Activated effector memory CD4-positive, alpha-beta T cell treated with anti-CD3 and anti-CD28 coated beads, Interleukin-2, amount 50 U/mL, for 16 hours (primary cell): ENCODE data around the gene SLCO2A1.

ENCODE experiments used
- DNase-seq: peaks from one replicate; pipeline ENCODE4 v3.0.0-alpha.2; 2020

SLCO2A1 gene

GRCh38 chr3:134033315-134033996 lies 3.7 kb upstream of the SLCO2A1 start:
- DNase-seq = no peak

DNA sequence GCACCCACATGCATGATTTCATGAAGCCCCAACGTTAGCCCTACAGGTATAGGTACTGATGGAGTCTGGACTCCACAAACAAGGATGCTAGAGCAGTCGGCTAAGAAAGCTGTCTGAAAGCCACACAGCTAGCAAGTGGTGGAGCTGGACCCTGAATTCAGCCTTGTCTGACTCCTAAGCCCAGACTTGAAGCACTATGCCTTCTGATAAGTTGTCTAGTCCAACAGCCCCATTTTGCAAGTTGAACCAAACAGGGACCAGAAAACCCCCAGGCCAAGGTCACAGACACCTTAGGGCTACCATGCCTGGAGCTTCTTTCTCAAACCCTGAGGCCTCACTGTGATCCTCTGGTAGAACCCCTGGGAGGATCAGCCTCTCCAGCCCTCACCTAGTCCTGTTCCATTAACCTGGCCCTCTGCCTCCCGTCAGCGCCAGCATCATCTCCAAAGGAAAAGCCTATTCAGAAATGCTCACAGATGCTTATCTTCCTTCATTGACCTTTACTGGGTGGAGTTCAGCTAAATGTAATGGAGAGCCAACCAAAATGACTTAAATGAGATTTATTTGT lies 1.7 kb upstream of the SLCO2A1 start:
- no peak for DNase-seq

- DNase-seq = no peak
These were observed 938 bp upstream of the SLCO2A1 start for GRCh38 chr3:134030379-134031347.

- no peak for DNase-seq
These were observed 430 bp downstream of the SLCO2A1 start for GRCh38 chr3:134029256-134029733.

DNA sequence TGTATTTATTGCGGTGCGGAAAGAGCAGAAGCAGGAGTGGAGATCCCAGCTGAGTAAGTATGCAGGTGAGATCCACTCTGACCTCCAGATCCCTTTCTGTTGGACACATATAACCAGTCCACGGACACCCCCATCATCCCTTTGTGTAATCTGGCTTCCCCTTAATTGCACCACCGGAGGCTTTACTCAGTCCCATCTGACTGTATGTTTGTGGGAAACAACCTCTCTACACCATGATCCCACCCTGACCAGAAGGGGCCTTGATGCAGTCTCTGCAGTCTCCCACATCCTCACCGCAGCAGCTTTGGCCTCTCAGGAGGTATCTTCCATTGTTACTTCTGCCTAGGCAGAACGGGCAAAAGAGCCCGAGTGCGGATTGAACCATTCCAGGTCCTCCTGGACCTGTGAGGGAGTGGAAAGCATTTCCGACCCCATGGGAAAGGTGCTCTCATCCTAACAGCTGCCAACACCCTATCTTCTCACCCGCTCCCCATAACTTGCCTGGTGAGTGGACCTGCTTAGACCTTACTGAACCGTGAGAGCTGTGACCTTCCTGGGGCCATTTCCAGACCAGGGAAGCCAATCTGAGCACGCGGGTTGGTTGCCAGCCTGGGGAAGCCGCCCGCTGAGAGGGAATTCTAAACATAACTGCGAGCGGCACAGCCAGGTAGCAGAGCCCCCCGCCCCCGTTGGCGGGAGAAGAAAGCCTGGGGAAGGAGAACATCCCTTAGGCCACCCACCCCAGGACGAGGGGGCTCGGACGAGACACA lies 1.1 kb downstream of the SLCO2A1 start:
- no peak for DNase-seq

- no peak for DNase-seq
These were observed 2.1 kb downstream of the SLCO2A1 start for GRCh38 chr3:134027631-134028030.

GRCh38 chr3:134020135-134020680 lies 9.5 kb downstream of the SLCO2A1 start:
- DNase-seq = no peak

DNA sequence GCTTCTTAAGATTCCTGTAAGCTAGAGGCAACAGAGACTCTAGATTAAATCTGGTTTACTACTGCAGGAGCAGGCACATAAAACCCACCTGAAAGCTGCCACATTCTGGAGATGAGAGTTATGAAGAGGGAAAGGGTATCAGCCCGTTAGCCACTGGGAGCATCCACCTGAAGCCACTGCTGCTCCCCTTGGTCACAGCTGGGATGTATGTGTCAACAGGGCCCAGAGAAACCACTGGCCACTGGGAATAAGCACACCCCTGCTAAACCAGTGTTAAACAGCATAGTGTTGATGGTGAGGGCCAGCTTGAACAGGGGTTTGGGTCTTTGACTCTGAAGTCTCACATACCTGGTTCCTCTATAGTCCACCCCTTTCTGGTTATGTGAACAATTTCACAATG lies 10.9 kb downstream of the SLCO2A1 start:
- DNase-seq = no peak

DNA sequence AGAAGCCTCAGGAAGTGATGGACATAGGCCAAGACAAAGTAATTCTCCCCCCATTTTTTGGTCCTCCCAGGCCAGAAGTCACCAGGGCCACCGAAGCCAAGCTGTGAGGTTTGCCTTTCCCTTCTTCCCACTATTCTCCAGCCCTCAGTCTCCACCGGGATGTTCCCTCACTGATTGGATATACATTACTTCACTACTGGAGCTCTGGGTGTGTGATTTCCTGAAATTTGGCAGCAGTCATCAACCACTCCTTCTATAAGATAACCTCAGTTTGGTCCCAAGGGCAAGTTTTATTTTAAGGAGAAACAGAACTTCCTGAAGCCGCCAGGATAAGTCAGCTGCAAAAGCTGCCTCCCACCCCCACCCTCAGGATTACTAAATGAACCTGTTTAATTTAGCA lies 11.3 kb downstream of the SLCO2A1 start:
- no peak for DNase-seq

GRCh38 chr3:134017490-134017889 lies 12.2 kb downstream of the SLCO2A1 start:
- no peak for DNase-seq

GRCh38 chr3:134014270-134014669 lies 15.5 kb downstream of the SLCO2A1 start:
- DNase-seq = no peak

DNA sequence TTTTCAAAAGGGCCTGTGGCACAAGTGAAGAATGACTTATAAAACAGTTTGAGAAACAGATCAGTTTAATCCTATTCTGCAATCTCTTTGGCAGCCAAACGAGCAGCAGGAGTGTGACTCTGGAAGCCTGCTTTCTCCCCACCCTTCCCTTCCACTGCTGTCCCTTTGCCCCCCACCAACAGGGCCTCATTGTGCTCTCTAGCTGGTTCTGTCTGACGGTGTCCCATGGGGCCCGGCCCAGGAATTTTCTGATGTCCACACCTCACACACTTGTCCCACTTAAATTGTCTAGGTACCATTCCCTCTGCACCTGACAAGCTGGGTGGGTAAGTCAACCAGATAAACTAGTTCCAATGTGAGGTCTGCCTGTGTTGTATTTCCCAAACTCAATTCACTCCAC lies 16.4 kb downstream of the SLCO2A1 start:
- DNase-seq = no peak

DNA sequence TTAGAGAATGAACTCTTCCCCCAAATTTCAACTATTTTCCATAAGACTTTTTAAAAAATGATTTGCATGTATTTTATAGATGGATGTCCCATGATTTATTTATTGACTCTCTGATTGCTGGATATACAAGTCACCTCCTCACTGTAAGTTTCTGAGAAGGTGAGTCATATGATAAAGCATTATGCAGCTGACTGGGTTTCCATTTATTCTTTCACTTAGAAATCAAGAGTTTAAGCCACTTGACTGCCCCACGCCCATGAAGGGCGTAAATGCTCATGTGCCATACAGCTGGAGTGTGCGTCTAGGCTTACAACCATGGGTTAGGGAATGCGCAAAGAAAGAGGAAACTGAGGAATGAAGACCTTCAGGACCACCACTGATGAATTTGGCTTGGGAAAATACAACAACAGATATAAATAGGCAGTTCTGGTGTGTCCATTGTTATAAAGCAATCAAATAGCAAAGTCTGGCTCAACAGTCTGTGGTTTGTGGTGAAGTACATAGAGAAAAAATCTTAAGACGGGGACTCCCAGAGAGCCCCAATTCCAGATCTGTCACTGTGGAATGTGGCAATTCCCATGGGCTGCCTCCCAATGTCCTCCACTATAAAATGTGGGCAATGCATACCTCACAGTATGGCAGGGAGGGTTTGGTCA lies 20.3 kb downstream of the SLCO2A1 start:
- DNase-seq = no peak

DNA sequence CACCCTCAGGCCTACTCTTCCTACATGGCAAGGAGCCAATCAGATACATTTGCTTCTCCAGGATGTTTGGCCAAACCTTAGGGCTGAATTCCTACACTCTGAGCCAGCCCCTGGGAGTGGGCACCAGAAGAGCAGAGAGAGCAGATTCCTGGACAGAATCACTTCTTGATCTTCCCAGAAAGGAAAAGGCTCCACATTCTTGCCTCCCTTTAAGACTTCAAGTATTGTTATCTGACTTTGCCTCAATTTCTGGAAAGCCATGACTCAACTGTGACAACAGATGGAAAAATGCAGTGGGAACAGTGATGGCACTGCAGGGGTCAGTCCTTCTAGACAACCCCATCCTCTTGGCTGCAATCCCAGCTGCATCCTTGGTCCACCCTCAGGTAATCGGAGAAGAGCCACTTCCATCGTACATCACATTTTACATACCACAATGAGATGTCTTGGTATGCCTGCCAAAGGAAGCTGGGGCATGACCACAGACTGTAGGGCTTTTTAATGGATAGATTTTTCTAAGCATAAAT lies 21.0 kb downstream of the SLCO2A1 start:
- DNase-seq = no peak

DNA sequence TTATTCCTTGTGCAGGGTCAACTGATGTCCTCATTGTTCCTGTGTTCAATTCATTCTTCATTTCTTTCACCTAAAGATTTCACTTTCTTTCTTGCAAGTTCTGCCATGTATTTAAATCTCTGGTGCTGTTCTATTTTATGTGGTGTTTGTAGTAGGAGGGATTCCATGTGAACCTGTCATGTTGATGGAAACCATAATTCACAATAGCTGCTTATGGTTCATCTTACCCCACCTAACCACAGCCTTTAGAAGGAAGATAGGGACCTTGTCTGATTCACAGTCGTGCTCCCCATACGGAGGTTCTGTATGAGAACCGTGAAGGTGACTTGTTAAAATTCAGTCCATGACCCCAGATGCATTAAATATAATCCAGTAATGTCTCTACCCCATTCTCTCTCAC lies 21.9 kb downstream of the SLCO2A1 start:
- no peak for DNase-seq

GRCh38 chr3:134004841-134005240 lies 24.9 kb downstream of the SLCO2A1 start:
- no peak for DNase-seq

GRCh38 chr3:134003066-134003465 lies 26.7 kb downstream of the SLCO2A1 start:
- DNase-seq = no peak

GRCh38 chr3:134002306-134002705 lies 27.4 kb downstream of the SLCO2A1 start:
- no peak for DNase-seq

DNA sequence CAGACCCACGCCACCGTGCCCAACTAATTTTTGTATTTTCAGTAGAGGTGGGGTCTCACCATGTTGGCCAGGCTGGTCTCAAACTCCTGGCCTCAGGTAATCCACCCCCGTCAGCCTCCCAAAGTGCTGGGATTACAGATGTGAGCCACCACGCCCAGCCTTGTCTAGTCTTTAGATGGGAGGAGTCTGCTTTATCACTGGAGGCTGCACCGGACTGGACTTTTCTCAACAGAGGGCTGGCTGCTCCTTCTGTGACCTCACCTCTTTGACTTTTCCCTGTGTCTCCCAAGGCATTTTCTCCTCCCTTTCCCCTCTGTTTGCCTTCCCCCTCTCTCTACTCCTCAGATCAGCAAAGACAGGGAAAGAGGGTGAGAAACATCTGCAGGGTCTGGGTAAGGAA lies 28.5 kb downstream of the SLCO2A1 start:
- no peak for DNase-seq

- no peak for DNase-seq
These were observed 29.6 kb downstream of the SLCO2A1 start for GRCh38 chr3:133999891-134000685.

GRCh38 chr3:133998691-133999241 lies 31.0 kb downstream of the SLCO2A1 start:
- no peak for DNase-seq
